Measurements from ENCODE around the gene GAMT. TPM values are rescaled to one million over a fixed set of nuclear protein-coding genes. Genes with fewer than 3 reads are reported as not detected.
A peak's percentile ranks its signal among the peaks of the same experiment; 100 is the strongest.

The GAMT gene
- total RNA-seq, 2 donors from 2014 or later = 38.4 to 49.6 TPM

DNA sequence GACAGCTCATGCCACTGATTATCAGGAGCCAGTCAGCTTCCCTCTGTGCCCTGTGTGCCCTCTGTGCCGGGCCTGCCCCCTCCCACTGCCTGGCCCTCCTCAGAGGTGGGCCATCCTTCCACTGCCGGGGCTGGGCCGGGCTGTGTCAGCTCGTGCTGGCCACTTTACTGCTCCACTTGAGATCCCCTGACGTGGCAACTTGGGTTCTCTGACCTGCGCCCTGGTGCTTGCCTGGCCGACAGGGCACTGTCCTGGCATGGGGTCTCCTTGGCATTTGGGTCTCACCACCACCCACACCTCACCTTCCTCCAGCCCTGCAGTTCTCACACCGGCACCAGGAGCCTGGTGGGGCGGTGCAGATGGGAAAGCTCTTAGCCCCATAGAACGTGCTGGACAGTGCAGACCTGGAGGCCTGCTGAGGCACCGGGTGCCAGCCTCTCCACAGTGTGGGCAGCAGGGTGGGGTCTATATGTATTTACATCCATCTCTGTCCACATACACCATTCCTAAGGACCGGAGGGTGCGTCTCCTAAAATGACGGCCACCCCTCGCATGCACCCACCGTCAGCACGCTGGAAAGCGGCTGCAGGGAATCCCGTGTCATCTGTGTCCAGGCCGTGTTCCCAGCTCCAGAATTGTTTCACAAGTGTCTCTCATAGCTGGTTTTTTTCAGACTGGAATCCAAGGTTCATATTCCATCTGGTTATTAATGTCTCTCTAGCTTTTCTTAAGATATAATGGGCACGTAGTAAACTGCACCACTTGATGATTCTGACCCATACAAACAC is 17.8 kb upstream of the GAMT start:
- H3K36me3 Mint-ChIP-seq (ENCODE audit: low read depth) = peaks cover 52% of the 10 kb centered on the region
- no peaks in the 10 kb centered on the region for H3K9me3 ChIP-seq (ENCODE audit: control insufficient read depth, low read length)
- TF ChIP-seq CTCF (conservative IDR thresholded peaks at IDR 0.05) = no peak
- H3K27ac Mint-ChIP-seq = no peak overlapping the region
- H3K4me3 ChIP-seq (ENCODE audit: low read length) = no peak overlapping the region
- H3K9ac ChIP-seq (ENCODE audit: extremely low read depth, low read length, poor library complexity, severe bottlenecking) = no peak overlapping the region
- no peaks in the 10 kb centered on the region for H3K9me3 Mint-ChIP-seq
- DNase-seq = no peak
- H3K27me3 ChIP-seq (ENCODE audit: control insufficient read depth, insufficient read depth, low read length, poor library complexity, severe bottlenecking) = no peaks in the 10 kb centered on the region
- H3K36me3 ChIP-seq (ENCODE audit: control insufficient read depth, insufficient read depth, low read length) = peaks cover 71% of the 10 kb centered on the region
- H3K27ac ChIP-seq (ENCODE audit: low read depth, low read length) = no peak overlapping the region
- H3K4me3 Mint-ChIP-seq = no peak overlapping the region
- WGBS, 2 experiments (ENCODE audit: insufficient coverage in 1 of 2, insufficient read length in 1 of 2) = 96 to 98% methylated on average over 15 to 21 of the region's 21 CpGs
- peaks cover 6% of the 10 kb centered on the region for H3K4me1 ChIP-seq (ENCODE audit: control insufficient read depth, insufficient read depth, low read length)
- no peaks in the 10 kb centered on the region for H3K27me3 Mint-ChIP-seq (ENCODE audit: insufficient read depth)
- H3K4me1 Mint-ChIP-seq = peaks cover 17% of the 10 kb centered on the region

GRCh38 chr19:1418496-1418775 is 17.1 kb upstream of the GAMT start:
- Histone ChIP-seq H3K4me1 (ENCODE audit: control insufficient read depth, insufficient read depth, low read length) (peaks cover 6% of the 10 kb centered on the region), H3K36me3 (ENCODE audit: control insufficient read depth, insufficient read depth, low read length) (peaks cover 70% of the 10 kb centered on the region), H3K9me3 (ENCODE audit: control insufficient read depth, low read length) (no peaks in the 10 kb centered on the region), H3K27ac (ENCODE audit: low read depth, low read length) (no peak overlapping the region), H3K9ac (ENCODE audit: extremely low read depth, low read length, poor library complexity, severe bottlenecking) (no peak overlapping the region), H3K4me3 (ENCODE audit: low read length) (no peak overlapping the region), H3K27me3 (ENCODE audit: control insufficient read depth, insufficient read depth, low read length, poor library complexity, severe bottlenecking) (no peaks in the 10 kb centered on the region)
- Mint-ChIP-seq H3K4me1 (peaks cover 17% of the 10 kb centered on the region), H3K27ac (peak overlapping the region; percentile 48), H3K4me3 (no peak overlapping the region), H3K36me3 (ENCODE audit: low read depth) (peaks cover 49% of the 10 kb centered on the region), H3K9me3 (no peaks in the 10 kb centered on the region), H3K27me3 (ENCODE audit: insufficient read depth) (no peaks in the 10 kb centered on the region)
- DNase-seq = no peak
- no peak for TF ChIP-seq CTCF (conservative IDR thresholded peaks at IDR 0.05)
- WGBS, 2 experiments (ENCODE audit: insufficient coverage in 1 of 2, insufficient read length in 1 of 2) = 94 to 97% methylated on average over 8 to 12 of the region's 13 CpGs

DNA sequence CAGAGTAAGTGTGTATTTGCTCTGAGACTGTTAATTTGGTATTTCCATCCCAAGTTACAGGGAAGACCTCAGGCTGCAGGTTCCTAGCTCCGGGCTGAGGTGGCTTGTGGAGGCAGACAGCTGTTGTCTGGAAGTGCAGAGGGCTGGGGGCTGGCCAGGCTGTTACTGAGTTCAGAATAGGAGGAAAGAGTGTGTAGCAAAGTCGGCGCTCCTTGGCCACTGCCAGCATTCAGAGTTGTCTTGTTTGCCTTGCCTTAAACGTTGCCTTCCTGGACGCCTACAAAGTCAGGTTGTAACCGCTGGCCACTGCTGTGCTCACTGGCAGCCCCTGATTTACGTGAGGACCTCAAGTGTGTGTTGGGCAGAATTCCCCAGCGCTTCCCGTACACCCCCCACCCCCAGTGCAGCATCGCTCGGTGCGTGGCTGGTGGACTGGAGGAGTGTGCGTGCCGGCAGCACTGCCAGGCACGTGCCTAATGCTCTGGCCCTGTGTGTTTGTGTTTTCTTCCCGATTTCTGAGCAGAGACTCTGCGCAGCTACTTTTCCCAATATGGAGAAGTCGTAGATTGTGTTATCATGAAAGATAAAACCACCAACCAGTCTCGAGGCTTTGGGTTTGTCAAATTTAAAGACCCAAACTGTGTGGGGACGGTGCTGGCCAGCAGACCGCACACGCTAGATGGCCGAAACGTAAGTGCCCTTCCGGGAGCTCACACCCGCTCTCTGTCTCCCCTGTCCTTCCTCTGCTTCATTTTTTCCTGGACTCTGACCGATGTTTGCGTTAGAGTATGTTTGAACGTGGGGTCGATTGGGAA is 16.5 kb upstream of the GAMT start:
- no peaks in the 10 kb centered on the region for H3K27me3 ChIP-seq (ENCODE audit: control insufficient read depth, insufficient read depth, low read length, poor library complexity, severe bottlenecking)
- peaks cover 69% of the 10 kb centered on the region for H3K36me3 ChIP-seq (ENCODE audit: control insufficient read depth, insufficient read depth, low read length)
- WGBS, 2 experiments (ENCODE audit: insufficient coverage in 1 of 2, insufficient read length in 1 of 2) = 95 to 96% methylated on average over 26 to 30 of the region's 30 CpGs
- Mint-ChIP-seq H3K27me3 (ENCODE audit: insufficient read depth) (no peaks in the 10 kb centered on the region), H3K4me1 (peaks cover 17% of the 10 kb centered on the region), H3K36me3 (ENCODE audit: low read depth) (peaks cover 43% of the 10 kb centered on the region), H3K27ac (peak overlapping the region; percentile 85), H3K4me3 (no peak overlapping the region), H3K9me3 (no peaks in the 10 kb centered on the region)
- no peak overlapping the region for H3K27ac ChIP-seq (ENCODE audit: low read depth, low read length)
- H3K9me3 ChIP-seq (ENCODE audit: control insufficient read depth, low read length) = no peaks in the 10 kb centered on the region
- no peak for DNase-seq
- no peak overlapping the region for H3K4me3 ChIP-seq (ENCODE audit: low read length)
- H3K4me1 ChIP-seq (ENCODE audit: control insufficient read depth, insufficient read depth, low read length) = peaks cover 6% of the 10 kb centered on the region
- H3K9ac ChIP-seq (ENCODE audit: extremely low read depth, low read length, poor library complexity, severe bottlenecking) = no peak overlapping the region
- TF ChIP-seq CTCF (conservative IDR thresholded peaks at IDR 0.05) = no peak

Measured in endodermal cell (in vitro differentiated cells).